Tibial nerve (tissue), 3 donors: ENCODE measurements around the gene RIBC2.

ENCODE experiments used
- CTCF ChIP-seq, 5 experiments: fragments of 200-600 bp in 3 of 5; fragments of 450-650 bp in 2 of 5; sonication (generic) in 3 of 5; IDR thresholded peaks; one replicate each; pipeline ENCODE4 v1.5.1; 2016 to 2019; ENCODE audit warnings: antibody characterized with exemption in 5 of 5, mild to moderate bottlenecking in 3 of 5, moderate library complexity in 2 of 5
- POLR2A ChIP-seq, 2 donors: fragments of 450-650 bp; IDR thresholded peaks; one replicate each; pipeline ENCODE4 v1.6.1; 2017; ENCODE audit warnings: antibody characterized with exemption in 2 of 2, mild to moderate bottlenecking in 2 of 2, moderate library complexity in 2 of 2

DNA sequence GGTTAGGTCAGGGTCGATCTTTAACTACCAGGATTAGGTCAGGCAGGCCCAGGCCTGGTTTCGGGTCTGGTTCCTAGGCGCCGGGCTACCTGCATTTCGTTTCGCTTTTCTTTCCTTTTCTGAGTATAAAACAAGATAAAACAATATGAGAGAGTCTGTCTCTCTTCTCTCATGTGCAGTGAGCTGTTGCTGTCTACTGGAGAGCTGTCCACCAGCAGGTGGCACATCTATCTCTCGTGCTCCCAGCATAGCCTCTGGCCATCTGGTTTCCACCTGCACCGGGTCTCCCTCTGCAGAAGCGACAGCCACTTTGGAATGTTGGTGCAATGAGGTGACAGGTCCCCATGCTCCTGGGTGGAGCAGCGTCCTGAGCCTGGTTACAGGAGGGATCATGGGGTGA is 27.6 kb downstream of the RIBC2 start:
- TF ChIP-seq CTCF (IDR thresholded peaks at IDR 0.05), result peak; percentile 31 to 75 (median 37)
- TF ChIP-seq POLR2A (IDR thresholded peaks at IDR 0.05), result no peak
